GM12874 (cell line): ENCODE data around the gene TMEM259.

ENCODE experiments used
- CTCF ChIP-seq: IDR thresholded peaks from 2 replicates; pipeline ENCODE4 v1.5.1; 2011; ENCODE audit warnings: low read depth, mild to moderate bottlenecking, control low read depth, low read length, moderate library complexity; ENCODE audit not compliant: insufficient read depth

Gene TMEM259

GRCh38 chr19:1015061-1015781 is 5.7 kb downstream of the TMEM259 start:
- no peak for TF ChIP-seq CTCF

GRCh38 chr19:1014161-1015060 is 6.5 kb downstream of the TMEM259 start:
- TF ChIP-seq CTCF, result no peak

- TF ChIP-seq CTCF, result no peak
These were observed 7.7 kb downstream of the TMEM259 start for GRCh38 chr19:1013218-1013617.

- no peak for TF ChIP-seq CTCF
These were observed 8.6 kb downstream of the TMEM259 start for GRCh38 chr19:1012334-1012733.

DNA sequence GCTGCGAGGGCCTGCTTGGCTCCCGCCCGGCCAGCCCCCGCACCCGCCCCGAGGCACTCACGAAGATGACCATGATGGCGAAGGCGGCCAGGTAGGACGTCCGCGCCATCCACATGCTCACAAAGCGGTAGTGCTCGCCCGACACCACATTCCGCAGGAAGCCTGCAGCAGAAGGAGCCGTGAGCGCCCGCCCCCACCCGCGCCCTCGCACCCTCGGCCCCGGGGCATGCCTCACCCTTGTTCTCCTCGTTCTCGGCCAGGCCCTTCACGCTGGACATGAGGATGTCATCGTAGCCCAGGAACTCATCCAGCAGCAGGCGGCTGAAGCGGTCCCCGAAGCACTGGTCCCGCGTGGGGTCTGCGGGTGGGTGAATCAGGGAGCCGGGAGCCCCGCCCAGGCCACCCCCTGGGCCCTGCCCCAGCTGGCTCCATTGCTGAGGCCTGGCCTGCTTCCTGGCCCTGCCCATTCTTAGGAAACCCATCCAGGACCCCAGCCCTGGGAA is 9.0 kb downstream of the TMEM259 start:
- no peak for TF ChIP-seq CTCF

GRCh38 chr19:1010586-1011510 is 10.1 kb downstream of the TMEM259 start:
- no peak for TF ChIP-seq CTCF
